Spinal cord (tissue), 10 donors: ENCODE data around the gene FIGLA. TPM values are rescaled to one million over a fixed set of nuclear protein-coding genes. Genes with fewer than 3 reads are reported as not detected.
A peak's percentile ranks its signal among the peaks of the same experiment; 100 is the strongest.

ENCODE experiments used
- DNase-seq, 6 donors: peaks; one replicate each; pipeline versions ENCODE4 v3.0.0 to v3.0.0-alpha.2; 2013 to 2015; ENCODE audit warnings: low spot score in 6 of 6, low read depth in 4 of 6
- H3K27ac ChIP-seq: one replicate; pipeline ENCODE4 v1.5.1; 2013; ENCODE audit warnings: low read depth, low read length, control low read depth
- H3K27me3 ChIP-seq: one replicate; pipeline ENCODE4 v1.6.1; 2013; ENCODE audit warnings: low read length; ENCODE audit not compliant: control insufficient read depth, insufficient read depth
- H3K36me3 ChIP-seq: one replicate; pipeline ENCODE4 v1.6.1; 2013; ENCODE audit warnings: low read length; ENCODE audit not compliant: control insufficient read depth, insufficient read depth
- H3K4me1 ChIP-seq: one replicate; pipeline ENCODE4 v1.6.1; 2013; ENCODE audit warnings: low read length; ENCODE audit not compliant: control insufficient read depth, insufficient read depth
- H3K4me3 ChIP-seq: one replicate; pipeline ENCODE4 v1.5.1; 2013; ENCODE audit warnings: low read depth, low read length, control low read depth
- H3K9me3 ChIP-seq: one replicate; pipeline ENCODE4 v1.6.1; 2013; ENCODE audit warnings: low read length; ENCODE audit not compliant: control insufficient read depth, insufficient read depth
- WGBS: methylation state at CpG from one replicate; pipeline ENCODE4 v1.1.5; 2013; ENCODE audit warnings: missing lambda C conversion rate; ENCODE audit not compliant: insufficient coverage; 5-methylcytosine and 5-hydroxymethylcytosine counted together
- polyA plus RNA-seq, 2 donors: library from polyadenylated mRNA; unstranded; fragments of 120-200 nt; gene quantifications; one replicate each; pipeline ENCODE4 v1.2.1, GENCODE V29; 2013; ENCODE audit not compliant: insufficient read length in 2 of 2
- total RNA-seq, 2 donors: library from RNA; depleted of rRNA in 1 of 2; stranded (reverse); fragments of 120-200 nt in 1 of 2; fragments of >200 nt in 1 of 2; gene quantifications; one replicate each; pipeline versions ENCODE4 v1.2.3 to v1.2.4, GENCODE V29; 2013 to 2014
- donor health status: healthy.

FIGLA gene
- total and polyA plus RNA-seq, 4 donors, result not detected

DNA sequence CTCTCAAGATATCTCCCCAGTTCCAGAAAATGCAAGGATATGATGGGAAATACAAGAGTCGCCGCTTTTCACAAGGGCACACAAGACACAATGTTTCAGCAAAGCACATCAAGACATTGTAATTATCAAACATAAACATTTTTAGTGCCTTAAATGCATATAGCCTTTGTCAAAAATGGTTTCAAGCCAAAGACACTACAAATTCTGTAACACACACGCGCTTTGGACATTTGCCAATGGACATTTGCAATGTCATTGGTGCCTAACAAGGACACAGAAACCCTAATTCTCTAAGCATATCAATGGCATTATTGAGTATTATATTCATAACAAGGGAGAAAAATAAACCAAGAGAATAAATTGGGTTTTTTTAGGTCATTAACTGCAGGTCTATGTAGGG lies 38.6 kb downstream of the FIGLA start:
- no CpG with 5 or more reads among the region's 4 CpGs for WGBS
- DNase-seq, result peak in 1 of 6 donors; percentile 47
- Histone ChIP-seq H3K4me1 (peaks cover 10% of the 10 kb centered on the region), H3K27ac (no peak overlapping the region), H3K27me3 (no peaks in the 10 kb centered on the region), H3K4me3 (no peak overlapping the region), H3K9me3 (no peaks in the 10 kb centered on the region), H3K36me3 (no peaks in the 10 kb centered on the region)

DNA sequence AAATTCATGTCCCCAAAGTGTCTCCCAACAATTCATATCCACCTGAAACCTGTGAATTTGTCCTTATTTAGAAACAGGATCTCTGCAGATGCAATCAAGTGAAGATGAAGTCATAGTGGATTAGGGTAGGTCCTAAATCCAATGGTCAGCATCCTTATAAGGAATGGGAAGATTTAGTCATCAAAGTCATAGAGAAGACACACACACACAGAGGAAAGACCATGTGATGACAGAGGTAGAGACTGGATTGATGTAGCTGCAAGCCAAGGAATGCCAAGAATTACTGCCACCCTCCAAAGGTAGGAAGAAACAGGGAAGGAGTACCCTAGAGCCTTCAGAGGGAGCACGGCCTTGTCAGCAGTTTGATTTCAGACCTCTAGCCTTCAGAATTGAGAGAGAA lies 40.1 kb downstream of the FIGLA start:
- DNase-seq, result no peak
- H3K4me1 ChIP-seq, result peaks cover 17% of the 10 kb centered on the region
- no peak overlapping the region for H3K4me3 ChIP-seq
- no peaks in the 10 kb centered on the region for H3K27me3 ChIP-seq
- H3K36me3 ChIP-seq, result no peaks in the 10 kb centered on the region
- no peaks in the 10 kb centered on the region for H3K9me3 ChIP-seq
- WGBS, result 100% methylated on average over 1 of the region's 1 CpG
- H3K27ac ChIP-seq, result no peak overlapping the region

DNA sequence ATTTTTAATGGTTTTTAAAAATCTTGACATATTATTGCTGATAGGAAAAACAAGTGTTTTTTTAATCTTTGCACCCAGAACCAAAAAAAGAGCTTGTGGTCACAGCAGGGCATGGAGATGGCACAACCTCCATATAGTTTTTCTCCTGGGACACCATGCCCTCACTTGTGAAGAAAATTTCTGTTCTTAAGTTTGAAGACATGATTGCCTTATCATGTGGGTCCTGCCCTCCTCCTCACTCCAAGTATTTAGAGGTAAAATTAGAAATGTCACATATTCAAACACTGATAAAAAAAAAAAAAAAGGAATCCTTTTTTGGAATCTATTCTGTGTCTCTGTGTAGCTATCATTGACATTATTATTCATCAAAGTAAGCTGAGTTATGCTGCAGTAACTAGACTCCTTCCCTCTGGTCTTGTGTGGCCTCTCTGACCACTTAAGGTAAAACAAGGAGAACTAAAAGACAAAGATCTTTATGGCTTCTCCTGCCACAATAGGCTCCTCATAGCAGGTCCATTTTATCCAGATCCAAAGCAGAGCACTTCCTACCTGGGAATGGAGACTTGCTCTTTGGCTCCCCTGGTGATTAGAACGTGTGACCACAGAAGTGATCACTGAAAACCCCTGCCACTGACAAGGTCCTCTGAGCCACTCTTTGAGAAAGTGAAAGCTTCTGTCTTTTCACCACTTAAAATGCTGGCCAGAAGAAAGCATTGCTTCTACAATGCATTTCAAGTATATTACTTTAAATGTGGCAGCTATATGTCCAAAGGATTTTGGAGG lies 42.2 kb downstream of the FIGLA start:
- DNase-seq, result no peak
- Histone ChIP-seq H3K27ac (no peak overlapping the region), H3K27me3 (no peaks in the 10 kb centered on the region), H3K4me3 (no peak overlapping the region), H3K9me3 (no peaks in the 10 kb centered on the region), H3K4me1 (peaks cover 21% of the 10 kb centered on the region), H3K36me3 (no peaks in the 10 kb centered on the region)
- 46% methylated on average over 1 of the region's 1 CpG for whole genome bisulfite sequencing

DNA sequence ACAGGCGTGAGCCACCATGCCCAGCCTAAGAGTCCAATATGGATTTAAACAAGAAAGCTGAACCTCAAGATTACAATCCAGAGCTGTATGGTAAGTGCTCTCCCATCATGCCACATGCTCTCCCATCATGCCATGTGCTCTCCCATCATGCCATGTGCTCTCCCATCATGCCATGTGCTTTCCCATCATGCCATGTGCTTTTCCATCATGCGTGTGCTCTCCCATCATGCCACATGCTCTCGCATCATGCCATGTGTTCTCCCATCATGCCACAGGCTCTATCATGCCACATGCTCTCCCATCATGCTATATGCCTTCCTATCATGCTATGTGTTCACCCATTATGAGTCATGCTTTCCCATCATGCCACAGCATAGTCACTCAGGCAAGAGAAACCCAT lies 43.2 kb downstream of the FIGLA start:
- H3K9me3 ChIP-seq, result no peaks in the 10 kb centered on the region
- H3K4me1 ChIP-seq, result peaks cover 21% of the 10 kb centered on the region
- H3K27me3 ChIP-seq, result no peaks in the 10 kb centered on the region
- 97% methylated on average over 3 of the region's 3 CpGs for WGBS
- DNase-seq, result no peak
- no peak overlapping the region for H3K4me3 ChIP-seq
- H3K27ac ChIP-seq, result no peak overlapping the region
- no peaks in the 10 kb centered on the region for H3K36me3 ChIP-seq

DNA sequence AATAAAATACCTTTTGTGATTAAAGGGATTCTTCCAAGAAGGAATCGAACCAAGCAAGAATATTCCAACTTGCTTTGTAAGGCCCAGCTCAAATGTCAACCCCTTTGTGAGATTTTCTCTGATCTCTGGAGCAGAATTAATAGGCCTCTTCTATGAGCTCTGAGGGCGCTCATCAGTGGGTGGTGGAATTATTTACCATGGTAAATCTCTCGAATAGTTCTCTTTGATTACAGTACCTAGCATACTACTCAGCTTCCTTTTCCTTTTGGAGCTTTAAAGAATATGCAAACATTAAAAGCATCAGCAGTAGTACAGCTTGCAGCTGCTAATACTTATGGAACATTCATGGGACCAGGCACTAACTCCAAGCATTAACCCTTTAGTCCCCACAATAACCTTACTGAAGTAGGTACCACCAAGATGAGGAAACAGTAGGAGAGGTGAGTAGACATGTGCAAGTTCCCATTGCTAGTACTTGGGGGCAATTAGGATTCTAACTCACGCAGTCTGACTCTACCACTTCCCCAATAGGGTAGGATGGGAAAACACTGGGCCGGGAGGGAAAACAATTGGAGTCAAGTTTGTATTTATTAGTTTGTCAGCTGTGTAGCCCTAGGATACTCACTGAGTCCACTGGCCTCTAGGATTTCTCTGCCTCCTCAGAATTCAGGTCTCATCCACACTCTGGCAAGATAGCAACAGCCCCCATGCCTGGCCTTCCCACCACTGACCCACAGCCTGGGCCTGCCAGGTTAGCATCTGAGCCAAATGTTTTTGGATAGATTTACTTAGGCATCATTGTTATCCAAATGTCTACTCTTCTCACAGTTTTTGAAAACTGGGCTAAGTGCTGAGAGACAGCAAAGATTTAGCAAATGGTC lies 44.1 kb downstream of the FIGLA start:
- H3K4me1 ChIP-seq, result peaks cover 21% of the 10 kb centered on the region
- H3K36me3 ChIP-seq, result no peaks in the 10 kb centered on the region
- peak overlapping the region; percentile 77 for H3K27ac ChIP-seq
- DNase-seq, result peak in 5 of 6 donors; percentile 44 to 87 (median 66)
- no peak overlapping the region for H3K4me3 ChIP-seq
- WGBS, result no CpG with 5 or more reads among the region's 5 CpGs
- no peaks in the 10 kb centered on the region for H3K9me3 ChIP-seq
- no peaks in the 10 kb centered on the region for H3K27me3 ChIP-seq

DNA sequence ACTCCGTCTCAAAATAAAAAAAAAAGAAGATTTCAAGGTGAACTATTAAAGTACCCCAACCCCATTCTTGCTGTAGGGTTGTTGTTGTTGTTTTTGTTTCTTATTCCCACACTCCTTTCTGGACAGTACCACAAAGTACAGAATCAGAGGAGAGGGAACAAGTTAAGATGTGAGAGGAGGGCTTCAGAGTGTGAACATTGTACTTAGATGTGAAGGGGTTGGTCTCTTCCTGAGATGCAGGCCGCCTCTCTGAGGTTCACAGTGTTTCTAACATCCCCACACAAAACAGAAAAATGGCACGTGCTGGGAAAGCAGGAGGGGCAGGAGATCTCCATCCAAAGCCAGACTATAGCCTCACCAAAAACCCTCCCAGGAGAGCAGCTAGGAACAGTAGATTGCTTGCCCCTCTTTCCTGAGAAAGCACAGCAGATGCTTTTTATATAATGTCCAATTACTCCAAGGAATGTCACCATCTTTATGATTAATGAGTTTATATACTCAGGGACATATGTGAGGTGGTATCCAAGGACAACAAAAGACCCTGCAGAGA lies 45.1 kb downstream of the FIGLA start:
- Histone ChIP-seq H3K36me3 (no peaks in the 10 kb centered on the region), H3K4me3 (no peak overlapping the region), H3K27ac (peak overlapping the region; percentile 77), H3K9me3 (no peaks in the 10 kb centered on the region), H3K4me1 (peaks cover 21% of the 10 kb centered on the region), H3K27me3 (no peaks in the 10 kb centered on the region)
- peak in 1 of 6 donors; percentile 58 for DNase-seq
- no CpG with 5 or more reads among the region's 3 CpGs for WGBS

DNA sequence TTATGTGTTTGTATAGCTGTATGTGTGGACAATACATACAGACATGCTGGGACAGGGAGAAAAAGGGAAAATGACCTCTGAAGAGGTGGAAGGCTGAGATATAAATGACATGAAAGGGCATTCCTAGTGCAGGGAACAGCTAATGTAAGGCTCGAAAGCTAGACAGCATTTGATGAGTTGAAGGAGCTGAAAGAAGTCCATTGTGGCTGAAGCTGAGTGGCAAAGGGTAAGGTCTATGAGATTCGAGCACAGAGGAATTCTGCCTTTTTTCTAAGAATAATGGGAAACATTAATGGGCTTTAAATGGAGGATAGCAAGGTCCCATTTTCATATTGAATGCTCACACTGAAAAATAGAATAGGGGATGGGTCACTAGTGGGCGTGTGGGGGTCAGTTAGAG lies 46.0 kb downstream of the FIGLA start:
- Histone ChIP-seq H3K36me3 (no peaks in the 10 kb centered on the region), H3K9me3 (no peaks in the 10 kb centered on the region), H3K4me3 (no peak overlapping the region), H3K27ac (no peak overlapping the region), H3K27me3 (no peaks in the 10 kb centered on the region), H3K4me1 (peaks cover 21% of the 10 kb centered on the region)
- 34% methylated on average over 2 of the region's 3 CpGs for WGBS
- DNase-seq, result no peak

DNA sequence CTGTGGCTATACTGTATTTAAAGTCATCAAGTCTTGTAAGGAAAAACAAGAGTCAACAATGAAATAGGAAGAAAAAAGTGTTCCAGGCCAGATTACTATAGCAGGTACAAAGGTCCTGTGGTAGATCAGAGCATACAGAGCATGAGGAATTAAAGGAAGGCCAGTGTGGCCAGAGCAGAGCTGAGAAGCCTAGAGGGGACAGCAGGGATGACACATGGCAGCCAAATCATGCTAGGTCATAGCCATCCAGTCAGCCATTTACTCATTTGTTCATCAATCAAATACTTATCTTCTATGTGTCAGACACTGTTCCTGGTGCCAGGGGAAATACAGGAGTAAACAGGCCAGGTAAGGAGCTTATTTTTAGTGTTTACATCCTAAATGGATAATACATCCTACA lies 46.8 kb downstream of the FIGLA start:
- no peak overlapping the region for H3K4me3 ChIP-seq
- DNase-seq, result no peak
- peaks cover 21% of the 10 kb centered on the region for H3K4me1 ChIP-seq
- no peaks in the 10 kb centered on the region for H3K36me3 ChIP-seq
- H3K9me3 ChIP-seq, result no peaks in the 10 kb centered on the region
- H3K27me3 ChIP-seq, result no peaks in the 10 kb centered on the region
- H3K27ac ChIP-seq, result no peak overlapping the region

DNA sequence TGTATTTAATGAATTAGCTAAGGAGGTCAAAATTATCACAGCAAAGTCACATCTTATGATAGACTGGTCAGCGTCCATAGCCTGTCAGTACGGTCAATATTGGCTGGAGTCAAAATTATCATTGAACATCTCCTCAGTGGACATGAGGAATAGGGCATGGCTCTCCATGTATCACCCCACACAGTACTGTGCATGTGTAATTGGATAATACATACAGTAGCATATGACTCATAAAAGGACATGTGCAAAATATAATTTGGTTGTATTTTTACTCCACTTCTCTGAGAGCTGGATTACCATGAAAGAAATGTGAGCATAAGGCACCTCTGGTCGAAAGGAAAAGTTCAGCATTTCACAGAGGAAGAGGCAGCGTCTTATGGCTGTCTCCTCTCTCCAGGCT lies 47.4 kb downstream of the FIGLA start:
- Histone ChIP-seq H3K27me3 (no peaks in the 10 kb centered on the region), H3K27ac (no peak overlapping the region), H3K36me3 (no peaks in the 10 kb centered on the region), H3K4me3 (no peak overlapping the region), H3K9me3 (no peaks in the 10 kb centered on the region), H3K4me1 (peaks cover 21% of the 10 kb centered on the region)
- DNase-seq, result no peak
- WGBS, result 100% methylated on average over 2 of the region's 4 CpGs
